Mesothelial cell of epicardium (in vitro differentiated cells): ENCODE data around the gene CRBN. TPM values are rescaled to one million over a fixed set of nuclear protein-coding genes. Genes with fewer than 3 reads are reported as not detected.

Experiments
- DNase-seq, 2 experiments: peaks; one replicate each; pipeline ENCODE4 v3.0.0; 2021; ENCODE audit warnings: low spot score in 2 of 2; ENCODE audit not compliant: unreplicated experiment in 2 of 2
- H3K27ac Mint-ChIP-seq: 2 replicates; pipeline ENCODE4 v1.8.0; 2021; ENCODE audit warnings: mixed read lengths
- H3K27me3 Mint-ChIP-seq: 2 replicates; pipeline ENCODE4 v1.8.0; 2021; ENCODE audit warnings: low read depth, mixed read lengths
- H3K36me3 Mint-ChIP-seq: 2 replicates; pipeline ENCODE4 v1.8.0; 2021; ENCODE audit warnings: mixed read lengths
- H3K4me1 Mint-ChIP-seq: 2 replicates; pipeline ENCODE4 v1.8.0; 2021; ENCODE audit warnings: mixed read lengths
- H3K4me3 Mint-ChIP-seq: 2 replicates; pipeline ENCODE4 v1.8.0; 2021; ENCODE audit warnings: mild to moderate bottlenecking, moderate library complexity, mixed read lengths
- H3K9me3 Mint-ChIP-seq: 2 replicates; pipeline ENCODE4 v1.8.0; 2021; ENCODE audit warnings: mixed read lengths
- CTCF ChIP-seq: fragments of 200-600 bp; sonication (generic); IDR thresholded peaks from one replicate; pipeline ENCODE4 v1.5.0; 2021; ENCODE audit warnings: antibody characterized with exemption; ENCODE audit not compliant: unreplicated experiment
- total RNA-seq: library from RNA; stranded (reverse); gene quantifications from 3 replicates; pipeline ENCODE4 v1.2.1, GENCODE V29; 2021

Gene CRBN
- total RNA-seq, 1 donor from 2014 or later, result 44.5 TPM

- Mint-ChIP-seq H3K27me3 (no peaks in the 10 kb centered on the region), H3K36me3 (peaks cover 32% of the 10 kb centered on the region), H3K4me1 (no peaks in the 10 kb centered on the region), H3K4me3 (no peak overlapping the region), H3K9me3 (no peaks in the 10 kb centered on the region), H3K27ac (no peak overlapping the region)
- DNase-seq, result no peak
- no peak for TF ChIP-seq CTCF
Measured at GRCh38 chr3:3137526-3137925, 42.0 kb downstream of the CRBN start.

- no peak for TF ChIP-seq CTCF
- Mint-ChIP-seq H3K4me1 (no peaks in the 10 kb centered on the region), H3K36me3 (peaks cover 30% of the 10 kb centered on the region), H3K27me3 (no peaks in the 10 kb centered on the region), H3K4me3 (no peak overlapping the region), H3K9me3 (no peaks in the 10 kb centered on the region), H3K27ac (no peak overlapping the region)
- DNase-seq, result no peak
Measured at GRCh38 chr3:3134750-3135448, 44.6 kb downstream of the CRBN start.

GRCh38 chr3:3133500-3133899, 46.0 kb downstream of the CRBN start:
- no peak for TF ChIP-seq CTCF
- Mint-ChIP-seq H3K4me1 (peaks cover 4% of the 10 kb centered on the region), H3K27ac (no peak overlapping the region), H3K27me3 (no peaks in the 10 kb centered on the region), H3K9me3 (no peaks in the 10 kb centered on the region), H3K36me3 (peaks cover 24% of the 10 kb centered on the region), H3K4me3 (no peak overlapping the region)
- DNase-seq, result no peak

- H3K4me1 Mint-ChIP-seq, result peaks cover 26% of the 10 kb centered on the region
- no peaks in the 10 kb centered on the region for H3K27me3 Mint-ChIP-seq
- peaks cover 16% of the 10 kb centered on the region for H3K36me3 Mint-ChIP-seq
- H3K9me3 Mint-ChIP-seq, result no peaks in the 10 kb centered on the region
- TF ChIP-seq CTCF, result no peak
- no peak overlapping the region for H3K4me3 Mint-ChIP-seq
- DNase-seq, result no peak
- H3K27ac Mint-ChIP-seq, result no peak overlapping the region
Measured at GRCh38 chr3:3129579-3129978, 49.9 kb downstream of the CRBN start.

GRCh38 chr3:3127432-3128010, 52.0 kb downstream of the CRBN start:
- no peak for DNase-seq
- no peak for TF ChIP-seq CTCF
- H3K36me3 Mint-ChIP-seq, result peaks cover 13% of the 10 kb centered on the region

More at GRCh38 chr3:3127432-3128010, 52.0 kb downstream of the CRBN start:
- Mint-ChIP-seq H3K27ac (peak overlapping the region; percentile 98), H3K4me3 (peak overlapping the region; percentile 95), H3K27me3 (no peaks in the 10 kb centered on the region), H3K9me3 (no peaks in the 10 kb centered on the region), H3K4me1 (peaks cover 26% of the 10 kb centered on the region)
